Thyroid gland (tissue), 4 donors: ENCODE measurements around the gene OCA2. TPM values are rescaled to one million over a fixed set of nuclear protein-coding genes. Genes with fewer than 3 reads are reported as not detected.

Source experiments
- DNase-seq, 2 donors: peaks; one replicate each; pipeline ENCODE4 v3.0.0-alpha.2; 2019
- H3K27ac ChIP-seq, 3 donors: fragments of 200-600 bp; sonication (generic); 1 replicate in 2 of 3; 2 replicates in 1 of 3; pipeline ENCODE4 v1.5.1; 2016 to 2019; ENCODE audit warnings: mild to moderate bottlenecking in 1 of 3, moderate library complexity in 1 of 3
- H3K27me3 ChIP-seq: fragments of 200-600 bp; sonication (generic); one replicate; pipeline ENCODE4 v1.5.1; 2019
- H3K36me3 ChIP-seq, 2 donors: fragments of 200-600 bp; sonication (generic); one replicate each; pipeline ENCODE4 v1.5.1; 2016 to 2019
- H3K4me1 ChIP-seq, 2 donors: fragments of 200-600 bp; sonication (generic); one replicate each; pipeline ENCODE4 v1.5.1; 2017 to 2019
- H3K4me3 ChIP-seq, 3 donors: fragments of 200-600 bp; sonication (generic); replicated peaks in 1 of 3; 1 replicate in 2 of 3; 2 replicates in 1 of 3; pipeline ENCODE4 v1.5.1; 2016; ENCODE audit warnings: mild to moderate bottlenecking in 1 of 3
- H3K9me3 ChIP-seq: fragments of 200-600 bp; sonication (generic); one replicate; pipeline ENCODE4 v1.5.1; 2017
- CTCF ChIP-seq, 6 experiments: fragments of 200-600 bp in 3 of 6; fragments of 450-650 bp in 3 of 6; sonication (generic) in 3 of 6; IDR thresholded peaks; one replicate each; pipeline ENCODE4 v1.5.1; 2016 to 2019; ENCODE audit warnings: antibody characterized with exemption in 6 of 6, mild to moderate bottlenecking in 2 of 6, inconsistent platforms in 1 of 6, moderate library complexity in 1 of 6
- POLR2A ChIP-seq, 2 donors: fragments of 450-650 bp; IDR thresholded peaks; one replicate each; pipeline ENCODE4 v1.6.1; 2017; ENCODE audit warnings: antibody characterized with exemption in 2 of 2, mild to moderate bottlenecking in 2 of 2, moderate library complexity in 1 of 2
- WGBS, 2 donors: methylation state at CpG; one replicate each; pipeline ENCODE4 v1.1.5; 2017; 5-methylcytosine and 5-hydroxymethylcytosine counted together
- intact Hi-C: fragments of 100-400 bp; cut with DNase I; formaldehyde crosslinking; loops from one replicate; pipeline ENCODE4 v1.15.1; 2023
- total RNA-seq, 4 donors: library from RNA; depleted of rRNA; stranded (reverse); fragments of >200 nt; gene quantifications; one replicate each; pipeline ENCODE4 v1.2.3, GENCODE V29; 2016

The OCA2 gene
- total RNA-seq, 4 donors from 2014 or later = 5.5 to 20.5 (median 13.8) TPM

DNA sequence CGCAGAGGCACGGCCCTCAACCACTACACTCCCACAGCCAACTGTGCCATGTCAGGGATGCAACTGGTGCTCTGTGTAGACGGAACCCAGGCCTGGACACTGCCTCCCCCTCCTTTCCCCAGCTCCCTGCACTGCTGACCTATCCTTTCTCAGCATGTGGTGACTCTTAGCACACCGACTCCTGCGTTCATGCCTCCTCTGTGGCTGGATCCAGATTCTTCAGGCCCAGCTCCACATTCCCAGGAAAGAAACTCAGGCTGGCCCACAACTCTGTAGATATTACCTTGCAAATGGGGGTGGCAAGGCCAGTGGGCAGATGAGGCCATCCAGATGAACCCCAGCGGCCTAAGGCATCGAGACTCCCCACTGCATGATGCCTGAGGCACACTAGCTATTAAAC, 272.7 kb downstream of the OCA2 start:
- Histone ChIP-seq H3K4me1 (no peaks in the 10 kb centered on the region), H3K9me3 (no peaks in the 10 kb centered on the region), H3K4me3 (no peak overlapping the region), H3K27me3 (no peaks in the 10 kb centered on the region), H3K36me3 (no peaks in the 10 kb centered on the region), H3K27ac (no peak overlapping the region)
- intact Hi-C loops = no loop called here
- no peak for DNase-seq
- WGBS, 2 donors = 48 to 77% methylated on average over 7 of the region's 7 CpGs
- TF ChIP-seq POLR2A (IDR thresholded peaks at IDR 0.05) (no peak), CTCF (IDR thresholded peaks at IDR 0.05) (no peak)

DNA sequence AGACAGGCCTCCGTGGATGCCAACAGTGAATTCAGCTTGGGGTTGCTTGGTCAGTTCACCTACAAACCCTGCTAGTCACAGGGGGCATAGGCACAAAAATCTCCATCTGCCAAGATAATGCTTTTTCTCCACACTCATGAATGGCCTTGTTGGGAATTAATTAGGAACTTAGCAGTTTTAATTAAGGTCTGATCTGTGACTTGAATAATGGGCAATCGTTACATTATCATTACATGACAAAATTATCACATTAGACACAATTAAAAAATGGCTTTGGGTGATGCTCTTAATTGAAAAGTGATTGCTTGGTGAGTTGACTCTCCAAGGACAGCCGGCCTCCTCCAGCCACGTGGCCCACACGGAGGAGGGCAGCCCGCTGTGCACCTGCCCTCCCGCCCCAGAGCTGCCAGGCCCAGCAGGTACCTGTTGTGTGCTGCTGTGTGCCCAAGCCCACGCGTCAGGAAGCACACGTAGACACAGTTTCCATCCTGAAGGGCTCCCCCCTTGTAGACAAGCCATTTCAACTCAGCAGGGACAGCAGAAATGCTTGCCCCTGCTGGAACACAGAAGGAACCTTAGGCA, 274.2 kb downstream of the OCA2 start:
- no peak for DNase-seq
- intact Hi-C loops = no loop called here
- WGBS, 2 donors = 85 to 94% methylated on average over 7 to 10 of the region's 10 CpGs
- H3K36me3 ChIP-seq = no peaks in the 10 kb centered on the region
- no peak overlapping the region for H3K4me3 ChIP-seq
- no peaks in the 10 kb centered on the region for H3K9me3 ChIP-seq
- TF ChIP-seq CTCF (IDR thresholded peaks at IDR 0.05) = no peak
- H3K4me1 ChIP-seq = no peaks in the 10 kb centered on the region
- H3K27ac ChIP-seq = no peak overlapping the region
- H3K27me3 ChIP-seq = no peaks in the 10 kb centered on the region

GRCh38 chr15:27821273-27821672, 277.8 kb downstream of the OCA2 start:
- DNase-seq = no peak
- Histone ChIP-seq H3K27me3 (no peaks in the 10 kb centered on the region), H3K4me1 (no peaks in the 10 kb centered on the region), H3K9me3 (no peaks in the 10 kb centered on the region), H3K27ac (no peak overlapping the region), H3K4me3 (no peak overlapping the region), H3K36me3 (no peaks in the 10 kb centered on the region)
- no peak for TF ChIP-seq POLR2A (IDR thresholded peaks at IDR 0.05)
- TF ChIP-seq CTCF (IDR thresholded peaks at IDR 0.05) = no peak
- 61 to 75% methylated on average over 3 of the region's 3 CpGs for whole genome bisulfite sequencing, 2 donors
- intact Hi-C loops = no loop called here

DNA sequence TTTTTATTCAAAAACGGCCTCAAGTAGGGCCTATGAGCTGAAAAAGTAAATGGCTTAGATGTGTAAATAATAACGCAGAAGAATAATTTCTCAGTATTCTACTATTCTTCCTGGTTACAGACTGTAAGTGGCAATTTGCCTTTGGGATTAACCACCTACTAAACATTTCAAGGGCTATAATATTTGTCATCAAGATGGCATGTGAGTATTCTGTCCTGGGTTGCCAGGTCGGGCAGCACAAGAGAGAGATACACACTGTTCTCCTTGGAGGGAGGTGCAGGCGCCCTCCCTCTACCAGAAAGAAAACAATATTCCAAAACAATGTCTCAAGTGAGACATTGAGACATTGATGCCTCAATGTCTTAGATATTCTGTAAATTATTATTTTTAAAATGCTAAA, 278.4 kb downstream of the OCA2 start:
- DNase-seq = no peak
- Histone ChIP-seq H3K27me3 (no peaks in the 10 kb centered on the region), H3K9me3 (no peaks in the 10 kb centered on the region), H3K36me3 (no peaks in the 10 kb centered on the region), H3K4me3 (no peak overlapping the region), H3K27ac (no peak overlapping the region), H3K4me1 (no peaks in the 10 kb centered on the region)
- 84 to 86% methylated on average over 4 of the region's 4 CpGs for WGBS, 2 donors
- TF ChIP-seq POLR2A (IDR thresholded peaks at IDR 0.05) (no peak), CTCF (IDR thresholded peaks at IDR 0.05) (no peak)
- intact Hi-C loops = no loop called here

DNA sequence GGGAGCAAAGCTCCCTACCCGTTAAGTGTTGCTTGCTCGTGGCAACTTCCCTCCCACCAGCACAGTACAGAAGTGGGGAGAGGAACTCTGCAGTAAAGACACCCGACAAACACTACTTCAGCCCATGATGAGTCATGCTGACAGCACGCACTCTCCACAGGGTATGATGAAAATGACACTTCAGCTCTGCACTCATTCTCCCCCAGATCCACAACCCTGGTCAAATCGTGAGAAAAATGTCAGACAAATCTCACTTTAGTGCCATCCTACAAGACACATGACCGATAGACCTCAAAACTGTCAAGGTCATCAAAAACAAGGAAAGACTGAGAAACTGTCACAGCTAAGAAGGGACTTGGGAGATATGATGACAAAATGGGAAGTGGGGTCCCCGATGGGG, 278.9 kb downstream of the OCA2 start:
- H3K4me1 ChIP-seq = no peaks in the 10 kb centered on the region
- 80 to 85% methylated on average over 7 of the region's 7 CpGs for WGBS, 2 donors
- H3K27ac ChIP-seq = no peak overlapping the region
- no peak for DNase-seq
- H3K4me3 ChIP-seq = no peak overlapping the region
- intact Hi-C loops = no loop called here
- no peaks in the 10 kb centered on the region for H3K27me3 ChIP-seq
- no peaks in the 10 kb centered on the region for H3K9me3 ChIP-seq
- H3K36me3 ChIP-seq = no peaks in the 10 kb centered on the region
- no peak for TF ChIP-seq POLR2A (IDR thresholded peaks at IDR 0.05)
- no peak for TF ChIP-seq CTCF (IDR thresholded peaks at IDR 0.05)
